HEK293 (cell line): ENCODE measurements around the gene RPL35.
A peak's percentile ranks its signal among the peaks of the same experiment; 100 is the strongest.

ENCODE experiments used
- EGR2 ChIP-seq: fragments of 450-650 bp; formaldehyde crosslinking; IDR thresholded peaks from 2 replicates; pipeline ENCODE4 v1.5.1; 2016; ENCODE audit warnings: low read depth, missing biosample characterization, missing genetic modification characterization
- HIC1 ChIP-seq: fragments of 450-650 bp; formaldehyde crosslinking; IDR thresholded peaks from 2 replicates; pipeline ENCODE4 v1.5.1; 2016; ENCODE audit warnings: missing biosample characterization, missing genetic modification characterization
- PRDM6 ChIP-seq: fragments of 450-650 bp; formaldehyde crosslinking; IDR thresholded peaks from 2 replicates; pipeline ENCODE4 v1.5.1; 2017; ENCODE audit warnings: missing biosample characterization, missing genetic modification characterization
- REST ChIP-seq: fragments of 450-650 bp; formaldehyde crosslinking; IDR thresholded peaks from 2 replicates; pipeline ENCODE4 v1.5.1; 2016; ENCODE audit warnings: missing biosample characterization, missing genetic modification characterization
- SP3 ChIP-seq: fragments of 450-650 bp; formaldehyde crosslinking; IDR thresholded peaks from 2 replicates; pipeline ENCODE4 v1.5.1; 2016; ENCODE audit warnings: missing biosample characterization, missing genetic modification characterization
- ZBTB11 ChIP-seq: fragments of 450-650 bp; formaldehyde crosslinking; conservative IDR thresholded peaks from 2 replicates; pipeline ENCODE4 v1.5.1; 2016; ENCODE audit warnings: low read depth, missing biosample characterization, missing genetic modification characterization
- ZBTB20 ChIP-seq: fragments of 450-650 bp; formaldehyde crosslinking; IDR thresholded peaks from 2 replicates; pipeline ENCODE4 v1.5.1; 2016; ENCODE audit warnings: missing biosample characterization, missing genetic modification characterization
- ZBTB21 ChIP-seq: fragments of 450-650 bp; formaldehyde crosslinking; IDR thresholded peaks from 2 replicates; pipeline ENCODE4 v1.5.1; 2017; ENCODE audit warnings: missing biosample characterization, missing genetic modification characterization
- ZBTB48 ChIP-seq: fragments of 450-650 bp; formaldehyde crosslinking; IDR thresholded peaks from 2 replicates; pipeline ENCODE4 v1.5.1; 2016; ENCODE audit warnings: missing biosample characterization, missing genetic modification characterization
- ZBTB6 ChIP-seq: fragments of 450-650 bp; formaldehyde crosslinking; IDR thresholded peaks from 2 replicates; pipeline ENCODE4 v1.5.1; 2017; ENCODE audit warnings: missing biosample characterization, missing genetic modification characterization
- ZNF121 ChIP-seq: fragments of 450-650 bp; formaldehyde crosslinking; IDR thresholded peaks from 2 replicates; pipeline ENCODE4 v1.5.1; 2016; ENCODE audit warnings: missing biosample characterization, missing genetic modification characterization
- ZNF157 ChIP-seq: fragments of 450-650 bp; formaldehyde crosslinking; IDR thresholded peaks from 2 replicates; pipeline ENCODE4 v1.5.1; 2016; ENCODE audit warnings: missing biosample characterization, missing genetic modification characterization
- ZNF19 ChIP-seq: fragments of 450-650 bp; formaldehyde crosslinking; IDR thresholded peaks from 2 replicates; pipeline ENCODE4; 2016; ENCODE audit warnings: missing biosample characterization, missing genetic modification characterization, low read depth
- ZNF274 ChIP-seq, 2 experiments: fragments of 200-500 bp in 1 of 2; fragments of 450-650 bp in 1 of 2; sonication (Bioruptor generic) in 1 of 2; formaldehyde crosslinking in 1 of 2; IDR thresholded peaks; 2 replicates each; pipeline versions ENCODE4 v1.5.1 to v1.6.1; 2014 to 2016; ENCODE audit warnings: borderline replicate concordance in 1 of 2, inconsistent platforms in 1 of 2, low read length in 1 of 2, missing biosample characterization in 1 of 2, missing genetic modification characterization in 1 of 2
- ZNF416 ChIP-seq: fragments of 450-650 bp; formaldehyde crosslinking; IDR thresholded peaks from 2 replicates; pipeline ENCODE4 v1.5.1; 2016; ENCODE audit warnings: missing biosample characterization, missing genetic modification characterization
- ZNF423 ChIP-seq: fragments of 450-650 bp; formaldehyde crosslinking; IDR thresholded peaks from 2 replicates; pipeline ENCODE4 v1.5.1; 2016; ENCODE audit warnings: missing biosample characterization, missing genetic modification characterization
- ZNF555 ChIP-seq: fragments of 450-650 bp; formaldehyde crosslinking; conservative IDR thresholded peaks from 2 replicates; pipeline ENCODE4 v1.5.1; 2017; ENCODE audit warnings: missing biosample characterization, mild to moderate bottlenecking, missing genetic modification characterization, inconsistent platforms
- ZNF561 ChIP-seq: fragments of 450-650 bp; IDR thresholded peaks from 2 replicates; pipeline ENCODE4 v1.5.1; 2018; ENCODE audit warnings: missing biosample characterization, missing genetic modification characterization, borderline replicate concordance
- ZNF600 ChIP-seq: fragments of 450-650 bp; formaldehyde crosslinking; IDR thresholded peaks from 2 replicates; pipeline ENCODE4 v1.5.1; 2016; ENCODE audit warnings: missing biosample characterization, missing genetic modification characterization
- ZNF629 ChIP-seq: fragments of 450-650 bp; formaldehyde crosslinking; IDR thresholded peaks from 2 replicates; pipeline ENCODE4 v1.5.1; 2017; ENCODE audit warnings: missing biosample characterization, missing genetic modification characterization
- ZNF645 ChIP-seq: fragments of 450-650 bp; formaldehyde crosslinking; IDR thresholded peaks from 2 replicates; pipeline ENCODE4; 2016; ENCODE audit warnings: missing biosample characterization, missing genetic modification characterization
- ZNF76 ChIP-seq: fragments of 450-650 bp; formaldehyde crosslinking; IDR thresholded peaks from 2 replicates; pipeline ENCODE4; 2016; ENCODE audit warnings: low read depth, missing biosample characterization, missing genetic modification characterization, borderline replicate concordance
- ZNF830 ChIP-seq: fragments of 450-650 bp; IDR thresholded peaks from 2 replicates; pipeline ENCODE4 v1.5.0; 2018; ENCODE audit warnings: missing biosample characterization, missing genetic modification characterization, low read depth, mild to moderate bottlenecking, moderate library complexity
- ZSCAN5A ChIP-seq: fragments of 450-650 bp; formaldehyde crosslinking; IDR thresholded peaks from 2 replicates; pipeline ENCODE4 v1.5.1; 2016; ENCODE audit warnings: missing biosample characterization, missing genetic modification characterization

RPL35 gene

GRCh38 chr9:124852829-124853531, 8.8 kb downstream of the RPL35 start, which contains the start of gene WDR38 (continued):
- TF ChIP-seq ZBTB48 (peak; percentile 84), ZNF561 (tag by site-specific recombination) (peak; percentile 47; the same call in 1 of the 2 replicates), ZNF830 (tag by site-specific recombination) (no peak), ZNF416 (tag by site-specific recombination) (no peak), SP3 (tag by site-specific recombination) (peak; percentile 28; the same call in 1 of the 2 replicates), ZNF423 (tag by site-specific recombination) (no peak), ZNF555 (tag by site-specific recombination) (no peak), ZSCAN5A (tag by site-specific recombination) (no peak), ZBTB20 (tag by site-specific recombination) (no peak; the same call in 1 of the 2 replicates), ZBTB21 (tag by site-specific recombination) (no peak), PRDM6 (no peak), ZNF157 (no peak), REST (tag by site-specific recombination) (no peak), ZNF629 (tag by site-specific recombination) (no peak; the same call in none of the 2 replicates), ZNF274 (IDR thresholded peaks at IDR 0.05; ENCODE audit: low read length) (no peak), ZNF274 (tag by site-specific recombination; IDR thresholded peaks at IDR 0.05; ENCODE audit: borderline replicate concordance) (no peak), ZNF19 (no peak), EGR2 (tag by site-specific recombination) (no peak), ZBTB6 (tag by site-specific recombination) (no peak; the same call in 1 of the 2 replicates), ZNF76 (tag by site-specific recombination) (peak; percentile 50; the same call in 1 of the 2 replicates), ZNF600 (tag by site-specific recombination) (no peak), HIC1 (tag by site-specific recombination) (peak; percentile 49; the same call in 1 of the 2 replicates), ZBTB11 (tag by site-specific recombination) (no peak), ZNF645 (tag by site-specific recombination) (no peak), ZNF121 (no peak)
